Natural killer cell (primary cell): ENCODE measurements around the gene VAV1. TPM values are rescaled to one million over a fixed set of nuclear protein-coding genes. Genes with fewer than 3 reads are reported as not detected.

Source experiments
- ATAC-seq, 3 donors: fragments of 150-1000 bp in 2 of 3; fragments of 200-7000 bp in 1 of 3; cut with Tn5 transposase; 1 replicate in 1 of 3; 2 replicates in 2 of 3; pipeline ENCODE4 v1.10.0; 2021; ENCODE audit warnings: mild to moderate bottlenecking in 2 of 3, moderate library complexity in 2 of 3
- DNase-seq, 2 donors: peaks; one replicate each; pipeline versions ENCODE4 v3.0.0 to v3.0.0-alpha.2; 2013 to 2021; ENCODE audit warnings: mixed read lengths in 1 of 2
- H3K27ac ChIP-seq: one replicate; pipeline ENCODE4 v1.5.1; 2013; ENCODE audit warnings: mild to moderate bottlenecking, low read length
- H3K27me3 ChIP-seq: one replicate; pipeline ENCODE4 v1.6.1; 2013; ENCODE audit warnings: low read length; ENCODE audit not compliant: control insufficient read depth, insufficient read depth
- H3K36me3 ChIP-seq: one replicate; pipeline ENCODE4 v1.6.1; 2013; ENCODE audit warnings: low read length; ENCODE audit not compliant: control insufficient read depth, insufficient read depth
- H3K4me1 ChIP-seq: one replicate; pipeline ENCODE4 v1.6.1; 2013; ENCODE audit warnings: low read length; ENCODE audit not compliant: control insufficient read depth, insufficient read depth
- H3K4me3 ChIP-seq: one replicate; pipeline ENCODE4 v1.5.1; 2013; ENCODE audit warnings: low read length
- H3K9me3 ChIP-seq: one replicate; pipeline ENCODE4 v1.6.1; 2013; ENCODE audit warnings: low read length; ENCODE audit not compliant: control insufficient read depth, insufficient read depth
- H3K27ac Mint-ChIP-seq, 2 donors: one replicate each; pipeline ENCODE4 v1.8.0; 2022; ENCODE audit warnings: mild to moderate bottlenecking in 2 of 2, mixed read lengths in 2 of 2, moderate library complexity in 1 of 2
- H3K27me3 Mint-ChIP-seq, 2 donors: one replicate each; pipeline ENCODE4 v1.8.0; 2022; ENCODE audit warnings: low read depth in 2 of 2, mixed read lengths in 2 of 2
- H3K36me3 Mint-ChIP-seq: one replicate; pipeline ENCODE4 v1.8.0; 2022; ENCODE audit warnings: mixed read lengths
- H3K4me1 Mint-ChIP-seq, 2 donors: one replicate each; pipeline ENCODE4 v1.8.0; 2022; ENCODE audit warnings: mixed read lengths in 2 of 2
- H3K4me3 Mint-ChIP-seq: one replicate; pipeline ENCODE4 v1.8.0; 2022; ENCODE audit warnings: mild to moderate bottlenecking, moderate library complexity, mixed read lengths
- H3K9me3 Mint-ChIP-seq, 2 donors: one replicate each; pipeline ENCODE4 v1.8.0; 2022; ENCODE audit warnings: mixed read lengths in 2 of 2
- WGBS: methylation state at CpG from one replicate; pipeline ENCODE4 v1.1.7; 2013; ENCODE audit warnings: missing lambda C conversion rate; ENCODE audit not compliant: insufficient coverage; 5-methylcytosine and 5-hydroxymethylcytosine counted together
- intact Hi-C: fragments of 100-400 bp; cut with micrococcal nuclease; formaldehyde crosslinking; loops from one replicate; pipeline ENCODE4 v1.14.2; 2022
- total RNA-seq, 4 donors: library from RNA; stranded (reverse); fragments of 120-200 nt in 1 of 4; gene quantifications; one replicate each; pipeline versions ENCODE4 v1.2.3 to v1.2.4, GENCODE V29; 2013 to 2022
- TF ChIP-seq, protein P1 (sequence below): fragments of 200-600 bp; IDR thresholded peaks from one replicate; pipeline ENCODE4 v1.8.0; 2022; ENCODE audit warnings: antibody characterized with exemption

Gene VAV1
- total RNA-seq, 3 donors from 2014 or later (not counting 1 experiment from before 2014, with no cell fraction given), result 141 to 167 (median 164) TPM

DNA sequence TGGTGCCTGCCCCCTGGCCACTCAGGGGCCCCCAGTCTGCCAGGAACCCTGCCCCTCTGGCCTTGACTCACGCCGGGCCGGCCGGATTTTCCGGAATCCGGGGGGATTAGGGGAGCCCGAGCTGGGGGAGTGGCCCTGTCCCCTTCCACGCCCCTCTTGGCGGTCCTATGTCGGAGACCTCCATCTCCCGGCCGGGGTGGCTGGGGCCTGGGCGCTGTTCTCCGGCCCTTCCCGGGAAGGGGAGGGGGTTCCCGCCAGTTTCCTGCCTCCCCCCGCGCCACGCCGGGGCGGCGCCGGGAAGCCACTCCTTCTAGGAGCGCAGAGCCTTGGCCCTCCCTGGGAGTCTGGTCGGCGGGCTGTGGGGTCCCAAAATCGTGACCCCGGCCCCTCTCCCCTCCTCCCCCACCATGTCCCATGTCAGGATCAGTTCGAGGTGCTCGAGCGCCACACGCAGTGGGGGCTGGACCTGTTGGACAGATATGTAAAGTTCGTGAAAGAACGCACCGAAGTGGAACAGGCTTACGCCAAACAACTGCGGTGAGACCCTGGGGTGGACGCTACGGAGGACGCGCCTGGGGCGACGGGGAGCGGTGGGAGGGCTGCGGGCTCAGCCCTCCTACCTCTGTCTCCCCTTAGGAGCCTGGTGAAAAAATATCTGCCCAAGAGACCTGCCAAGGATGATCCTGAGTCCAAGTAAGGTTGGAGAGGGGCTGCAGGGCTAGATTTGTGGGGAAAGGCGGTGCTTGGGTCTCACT lies 31.7 kb upstream of the VAV1 start:
- H3K4me1 Mint-ChIP-seq, result peaks cover 29 to 41% of the 10 kb centered on the region in 2 donors
- H3K9me3 Mint-ChIP-seq, result no peaks in the 10 kb centered on the region

DNA sequence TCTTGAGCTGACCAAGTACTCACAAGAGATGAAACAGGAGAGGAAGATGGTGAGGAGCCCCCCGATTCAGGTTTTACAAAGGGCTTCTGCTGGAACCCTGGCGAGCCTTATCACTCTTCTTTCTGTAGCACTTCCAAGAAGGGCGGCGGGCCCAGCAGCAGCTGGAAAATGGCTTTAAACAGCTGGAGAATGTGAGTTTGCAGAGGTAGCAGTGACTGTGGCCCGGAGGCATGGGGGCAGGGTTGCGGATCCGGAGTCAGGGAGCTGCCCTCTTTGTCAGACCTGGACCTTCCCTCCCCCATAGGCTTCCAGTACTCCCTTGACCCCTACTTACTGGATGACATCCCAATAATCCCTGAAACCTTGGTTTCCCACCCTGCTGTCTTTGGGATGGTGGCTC lies 29.4 kb upstream of the VAV1 start:
- 96% methylated on average over 7 of the region's 7 CpGs for WGBS
- Histone ChIP-seq H3K4me3 (no peak overlapping the region), H3K9me3 (no peaks in the 10 kb centered on the region), H3K27ac (no peak overlapping the region), H3K36me3 (peaks cover under 1% of the 10 kb centered on the region), H3K4me1 (peaks cover 31% of the 10 kb centered on the region), H3K27me3 (no peaks in the 10 kb centered on the region)
- Mint-ChIP-seq H3K4me3 (no peak overlapping the region), H3K27ac (no peak overlapping the region), H3K36me3 (no peaks in the 10 kb centered on the region), H3K4me1 (peaks cover 13 to 21% of the 10 kb centered on the region in 2 donors), H3K27me3 (no peaks in the 10 kb centered on the region), H3K9me3 (no peaks in the 10 kb centered on the region)
- intact Hi-C loops, result no loop called here
- DNase-seq (no peak), ATAC-seq (no peak)
- TF ChIP-seq, protein P1, sequence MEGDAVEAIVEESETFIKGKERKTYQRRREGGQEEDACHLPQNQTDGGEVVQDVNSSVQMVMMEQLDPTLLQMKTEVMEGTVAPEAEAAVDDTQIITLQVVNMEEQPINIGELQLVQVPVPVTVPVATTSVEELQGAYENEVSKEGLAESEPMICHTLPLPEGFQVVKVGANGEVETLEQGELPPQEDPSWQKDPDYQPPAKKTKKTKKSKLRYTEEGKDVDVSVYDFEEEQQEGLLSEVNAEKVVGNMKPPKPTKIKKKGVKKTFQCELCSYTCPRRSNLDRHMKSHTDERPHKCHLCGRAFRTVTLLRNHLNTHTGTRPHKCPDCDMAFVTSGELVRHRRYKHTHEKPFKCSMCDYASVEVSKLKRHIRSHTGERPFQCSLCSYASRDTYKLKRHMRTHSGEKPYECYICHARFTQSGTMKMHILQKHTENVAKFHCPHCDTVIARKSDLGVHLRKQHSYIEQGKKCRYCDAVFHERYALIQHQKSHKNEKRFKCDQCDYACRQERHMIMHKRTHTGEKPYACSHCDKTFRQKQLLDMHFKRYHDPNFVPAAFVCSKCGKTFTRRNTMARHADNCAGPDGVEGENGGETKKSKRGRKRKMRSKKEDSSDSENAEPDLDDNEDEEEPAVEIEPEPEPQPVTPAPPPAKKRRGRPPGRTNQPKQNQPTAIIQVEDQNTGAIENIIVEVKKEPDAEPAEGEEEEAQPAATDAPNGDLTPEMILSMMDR, result no peak

More for the DNA sequence above, 31.7 kb upstream of the VAV1 start:
- Histone ChIP-seq H3K36me3 (no peaks in the 10 kb centered on the region), H3K9me3 (no peaks in the 10 kb centered on the region), H3K27me3 (no peaks in the 10 kb centered on the region), H3K4me1 (peaks cover 48% of the 10 kb centered on the region), H3K4me3 (peak overlapping the region; percentile 54), H3K27ac (no peak overlapping the region)
- peak overlapping the region; percentile 8 to 98 for H3K27ac Mint-ChIP-seq
- ATAC-seq (no peak), DNase-seq (peak in 1 of 2 donors; percentile 41)
- H3K27me3 Mint-ChIP-seq, result no peaks in the 10 kb centered on the region
- WGBS, result 3% methylated on average over 45 of the region's 46 CpGs
- H3K4me3 Mint-ChIP-seq, result peak overlapping the region; percentile 17
- intact Hi-C loops, result no loop called here
- TF ChIP-seq, protein P1, result no peak
- no peaks in the 10 kb centered on the region for H3K36me3 Mint-ChIP-seq

DNA sequence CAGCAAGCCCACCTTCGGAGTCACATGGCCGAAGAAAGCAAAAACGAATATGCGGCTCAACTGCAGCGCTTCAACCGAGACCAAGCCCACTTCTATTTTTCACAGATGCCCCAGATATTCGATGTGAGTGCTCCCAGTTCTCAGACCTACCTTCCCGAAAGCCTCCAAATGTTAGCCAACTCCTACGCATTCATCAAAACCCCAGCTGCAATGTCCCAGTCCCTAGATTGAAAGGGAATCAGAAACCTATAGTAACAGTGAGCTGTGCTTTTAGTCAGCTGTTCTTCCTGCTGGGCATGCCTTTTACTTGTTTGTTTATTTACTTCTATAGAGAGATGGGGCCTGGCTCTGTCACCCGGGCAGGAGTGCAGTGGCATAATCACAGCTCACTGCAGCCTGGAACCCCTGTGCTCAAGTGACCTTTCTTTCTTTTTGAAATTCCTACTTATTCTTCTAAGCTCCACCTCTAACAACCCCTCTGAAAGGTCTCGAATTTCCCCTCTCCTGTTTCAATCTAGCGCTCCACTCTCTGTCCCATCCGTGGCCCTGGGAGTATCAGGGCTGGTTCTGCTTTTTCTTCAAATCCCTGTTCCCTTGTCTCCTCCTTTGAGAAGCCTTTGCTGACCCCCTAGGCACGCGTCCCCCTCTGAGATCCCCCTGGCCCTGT lies 28.7 kb upstream of the VAV1 start:
- Mint-ChIP-seq H3K4me1 (peaks cover 5 to 13% of the 10 kb centered on the region in 2 donors), H3K9me3 (no peaks in the 10 kb centered on the region), H3K36me3 (no peaks in the 10 kb centered on the region), H3K27me3 (no peaks in the 10 kb centered on the region), H3K4me3 (peak overlapping the region; percentile 4), H3K27ac (no peak overlapping the region)
- TF ChIP-seq, protein P1, result no peak
- DNase-seq, result no peak
- H3K27ac ChIP-seq, result no peak overlapping the region
- no peak for ATAC-seq
- H3K27me3 ChIP-seq, result no peaks in the 10 kb centered on the region
- H3K9me3 ChIP-seq, result no peaks in the 10 kb centered on the region
- 95% methylated on average over 15 of the region's 15 CpGs for WGBS
- peaks cover 5% of the 10 kb centered on the region for H3K36me3 ChIP-seq
- H3K4me3 ChIP-seq, result no peak overlapping the region
- intact Hi-C loops, result no loop called here
- peaks cover 23% of the 10 kb centered on the region for H3K4me1 ChIP-seq
